Esophagus muscularis mucosa (tissue), 3 donors: ENCODE measurements around the gene KANK3.
"Not testable (repeated sequence)": the region's sequence is repeated elsewhere in the genome, so short reads cannot be mapped to it uniquely, and the experiment has no call there.

ENCODE experiments used
- CTCF ChIP-seq, 3 experiments: fragments of 200-600 bp in 2 of 3; fragments of 450-650 bp in 1 of 3; sonication (generic) in 2 of 3; IDR thresholded peaks; one replicate each; pipeline ENCODE4 v1.5.1; 2017 to 2019; ENCODE audit warnings: antibody characterized with exemption in 3 of 3, mild to moderate bottlenecking in 2 of 3, moderate library complexity in 1 of 3
- POLR2A ChIP-seq: fragments of 450-650 bp; IDR thresholded peaks from one replicate; pipeline ENCODE4 v1.6.1; 2017; ENCODE audit warnings: antibody characterized with exemption, moderate library complexity, mild to moderate bottlenecking, low read depth
- POLR2AphosphoS5 ChIP-seq, 2 donors: sonication (generic); formaldehyde crosslinking; IDR thresholded peaks; one replicate each; pipeline ENCODE4 v1.6.1; 2017; ENCODE audit warnings: antibody characterized with exemption in 2 of 2

- not testable (repeated sequence) for TF ChIP-seq CTCF (IDR thresholded peaks at IDR 0.05); POLR2AphosphoS5 (IDR thresholded peaks at IDR 0.05); POLR2A
Measured at GRCh38 chr19:8379156-8379891, 36.3 kb upstream of the KANK3 start.
